Activated CD4-positive, alpha-beta T cell treated with anti-CD3 and anti-CD28 coated beads, Interleukin-2, amount 10 ng/mL, durations not matched to agents 24 days and 14 days (primary cell): Measurements from ENCODE around the gene WFDC12. TPM values are rescaled to one million over a fixed set of nuclear protein-coding genes. Genes with fewer than 3 reads are reported as not detected.
"Not testable (repeated sequence)": the region's sequence is repeated elsewhere in the genome, so short reads cannot be mapped to it uniquely, and the experiment has no call there.

Source experiments
- DNase-seq: peaks from one replicate; pipeline ENCODE4 v3.0.0; 2022
- H3K27ac Mint-ChIP-seq: one replicate; pipeline ENCODE4 v1.8.0; 2022; ENCODE audit warnings: mild to moderate bottlenecking, mixed read lengths
- H3K27me3 Mint-ChIP-seq: one replicate; pipeline ENCODE4 v1.8.0; 2022; ENCODE audit warnings: mixed read lengths
- H3K36me3 Mint-ChIP-seq: one replicate; pipeline ENCODE4 v1.8.0; 2022; ENCODE audit warnings: low read depth, mild to moderate bottlenecking, mixed read lengths
- H3K4me1 Mint-ChIP-seq: one replicate; pipeline ENCODE4 v1.8.0; 2021; ENCODE audit warnings: mixed read lengths
- H3K4me3 Mint-ChIP-seq: one replicate; pipeline ENCODE4 v1.8.0; 2022; ENCODE audit warnings: mild to moderate bottlenecking, moderate library complexity, mixed read lengths
- H3K9me3 Mint-ChIP-seq: one replicate; pipeline ENCODE4 v1.8.0; 2021; ENCODE audit warnings: mixed read lengths
- intact Hi-C: fragments of 100-400 bp; cut with micrococcal nuclease; formaldehyde crosslinking; loops from one replicate; pipeline ENCODE4 v1.15.1; 2023
- total RNA-seq: library from RNA; stranded (reverse); gene quantifications from 2 replicates; pipeline ENCODE4 v1.2.3, GENCODE V29; 2022

The WFDC12 gene
- total RNA-seq, result not detected in 2 replicates

- no peak within 1 kb of the TSS for H3K4me3 Mint-ChIP-seq
- intact Hi-C loops, result no loop called here
- no peak for DNase-seq
- no peaks in the 10 kb centered on the region for H3K4me1 Mint-ChIP-seq
- no peaks in the 10 kb centered on the region for H3K9me3 Mint-ChIP-seq
- H3K27me3 Mint-ChIP-seq, result peaks cover 29% of the 10 kb centered on the region
- no peaks in the 10 kb centered on the region for H3K36me3 Mint-ChIP-seq
- H3K27ac Mint-ChIP-seq, result no peak within 1 kb of the TSS
Measured at GRCh38 chr20:45124365-45124764, at the start of gene WFDC12. WFDC12 (minus strand) TSS chr20:45124465; CDS start chr20:45124447, 18 bp downstream.

GRCh38 chr20:45173522-45173921 is 49.3 kb upstream of the WFDC12 start:
- intact Hi-C loops, result no loop called here
- H3K36me3 Mint-ChIP-seq, result no peaks in the 10 kb centered on the region
- peaks cover 4% of the 10 kb centered on the region for H3K9me3 Mint-ChIP-seq
- H3K4me1 Mint-ChIP-seq, result no peaks in the 10 kb centered on the region
- H3K27me3 Mint-ChIP-seq, result peaks cover 23% of the 10 kb centered on the region
- H3K27ac Mint-ChIP-seq, result no peak overlapping the region
- H3K4me3 Mint-ChIP-seq, result no peak overlapping the region
- DNase-seq, result no peak

- intact Hi-C loops, result no loop called here
Measured at GRCh38 chr20:45164906-45165305, 40.6 kb upstream of the WFDC12 start.

GRCh38 chr20:45163083-45163803 is 39.0 kb upstream of the WFDC12 start:
- DNase-seq, result no peak
- Mint-ChIP-seq H3K27me3 (peaks cover 31% of the 10 kb centered on the region), H3K4me1 (no peaks in the 10 kb centered on the region), H3K27ac (no peak overlapping the region), H3K9me3 (peaks cover 24% of the 10 kb centered on the region), H3K36me3 (no peaks in the 10 kb centered on the region), H3K4me3 (no peak overlapping the region)
- intact Hi-C loops, result no loop called here

More at GRCh38 chr20:45164906-45165305, 40.6 kb upstream of the WFDC12 start:
- H3K9me3 Mint-ChIP-seq, result peaks cover 19% of the 10 kb centered on the region
- H3K36me3 Mint-ChIP-seq, result no peaks in the 10 kb centered on the region
- H3K4me1 Mint-ChIP-seq, result no peaks in the 10 kb centered on the region
- H3K4me3 Mint-ChIP-seq, result no peak overlapping the region
- H3K27ac Mint-ChIP-seq, result no peak overlapping the region
- DNase-seq, result no peak
- H3K27me3 Mint-ChIP-seq, result peaks cover 30% of the 10 kb centered on the region

GRCh38 chr20:45157962-45158361 is 33.7 kb upstream of the WFDC12 start:
- DNase-seq, result no peak
- intact Hi-C loops, result no loop called here

GRCh38 chr20:45156713-45157112 is 32.4 kb upstream of the WFDC12 start:
- Mint-ChIP-seq H3K4me1 (no peaks in the 10 kb centered on the region), H3K27ac (no peak overlapping the region), H3K27me3 (peaks cover 28% of the 10 kb centered on the region), H3K9me3 (peaks cover 11% of the 10 kb centered on the region), H3K36me3 (no peaks in the 10 kb centered on the region), H3K4me3 (no peak overlapping the region)
- intact Hi-C loops, result no loop called here
- DNase-seq, result no peak

More at GRCh38 chr20:45157962-45158361, 33.7 kb upstream of the WFDC12 start:
- Mint-ChIP-seq H3K4me3 (no peak overlapping the region), H3K27me3 (peaks cover 19% of the 10 kb centered on the region), H3K27ac (no peak overlapping the region), H3K4me1 (no peaks in the 10 kb centered on the region), H3K36me3 (no peaks in the 10 kb centered on the region), H3K9me3 (peaks cover 11% of the 10 kb centered on the region)

- H3K36me3 Mint-ChIP-seq, intact Hi-C loops, H3K4me3 Mint-ChIP-seq, DNase-seq, H3K4me1 Mint-ChIP-seq, H3K27ac Mint-ChIP-seq: not testable (repeated sequence)
- peaks cover 32% of the 10 kb centered on the region for H3K27me3 Mint-ChIP-seq
- peaks cover 11% of the 10 kb centered on the region for H3K9me3 Mint-ChIP-seq
Measured at GRCh38 chr20:45154794-45155193, 30.5 kb upstream of the WFDC12 start.

GRCh38 chr20:45154183-45154582 is 29.9 kb upstream of the WFDC12 start:
- H3K36me3 Mint-ChIP-seq, result no peaks in the 10 kb centered on the region
- no peaks in the 10 kb centered on the region for H3K4me1 Mint-ChIP-seq
- no peak overlapping the region for H3K4me3 Mint-ChIP-seq
- no peak overlapping the region for H3K27ac Mint-ChIP-seq
- DNase-seq, result no peak
- intact Hi-C loops, result no loop called here
- H3K9me3 Mint-ChIP-seq, result peaks cover 9% of the 10 kb centered on the region
- peaks cover 37% of the 10 kb centered on the region for H3K27me3 Mint-ChIP-seq

GRCh38 chr20:45153752-45154151 is 29.5 kb upstream of the WFDC12 start:
- Mint-ChIP-seq H3K36me3 (no peaks in the 10 kb centered on the region), H3K27me3 (peaks cover 34% of the 10 kb centered on the region), H3K4me1 (no peaks in the 10 kb centered on the region), H3K9me3 (peaks cover 5% of the 10 kb centered on the region), H3K4me3 (no peak overlapping the region), H3K27ac (no peak overlapping the region)
- intact Hi-C loops, result no loop called here
- DNase-seq, result no peak

GRCh38 chr20:45153147-45153546 is 28.9 kb upstream of the WFDC12 start:
- H3K27me3 Mint-ChIP-seq, result peaks cover 35% of the 10 kb centered on the region
- H3K4me3 Mint-ChIP-seq, result no peak overlapping the region
- H3K9me3 Mint-ChIP-seq, result no peaks in the 10 kb centered on the region
- intact Hi-C loops, result no loop called here
- no peaks in the 10 kb centered on the region for H3K4me1 Mint-ChIP-seq
- H3K27ac Mint-ChIP-seq, result no peak overlapping the region
- H3K36me3 Mint-ChIP-seq, result no peaks in the 10 kb centered on the region
- DNase-seq, result no peak

- H3K36me3 Mint-ChIP-seq, result no peaks in the 10 kb centered on the region
- DNase-seq, result no peak
- H3K9me3 Mint-ChIP-seq, result no peaks in the 10 kb centered on the region
- H3K4me3 Mint-ChIP-seq, result no peak overlapping the region
- no peaks in the 10 kb centered on the region for H3K4me1 Mint-ChIP-seq
- H3K27ac Mint-ChIP-seq, result no peak overlapping the region
- intact Hi-C loops, result no loop called here
- peaks cover 34% of the 10 kb centered on the region for H3K27me3 Mint-ChIP-seq
Measured at GRCh38 chr20:45152405-45152804, 28.1 kb upstream of the WFDC12 start.

GRCh38 chr20:45149062-45149461 is 24.8 kb upstream of the WFDC12 start:
- intact Hi-C loops, result no loop called here
- DNase-seq, result no peak
- no peaks in the 10 kb centered on the region for H3K9me3 Mint-ChIP-seq
- no peaks in the 10 kb centered on the region for H3K4me1 Mint-ChIP-seq
- H3K27me3 Mint-ChIP-seq, result peaks cover 39% of the 10 kb centered on the region
- H3K36me3 Mint-ChIP-seq, result no peaks in the 10 kb centered on the region
- H3K27ac Mint-ChIP-seq, result no peak overlapping the region
- no peak overlapping the region for H3K4me3 Mint-ChIP-seq

- no peaks in the 10 kb centered on the region for H3K9me3 Mint-ChIP-seq
- no peaks in the 10 kb centered on the region for H3K36me3 Mint-ChIP-seq
- H3K27me3 Mint-ChIP-seq, result peaks cover 16% of the 10 kb centered on the region
- H3K27ac Mint-ChIP-seq, result no peak overlapping the region
- intact Hi-C loops, result no loop called here
- H3K4me1 Mint-ChIP-seq, result no peaks in the 10 kb centered on the region
- DNase-seq, result no peak
- no peak overlapping the region for H3K4me3 Mint-ChIP-seq
Measured at GRCh38 chr20:45140836-45141235, 16.6 kb upstream of the WFDC12 start.

- H3K36me3 Mint-ChIP-seq, intact Hi-C loops, H3K27ac Mint-ChIP-seq, H3K4me1 Mint-ChIP-seq, DNase-seq, H3K9me3 Mint-ChIP-seq, H3K4me3 Mint-ChIP-seq: not testable (repeated sequence)
- peaks cover 12% of the 10 kb centered on the region for H3K27me3 Mint-ChIP-seq
Measured at GRCh38 chr20:45139733-45140375, 15.6 kb upstream of the WFDC12 start.
